Camera-type eye (tissue), 1 donor: Measurements from ENCODE around the gene EGFLAM. TPM values are rescaled to one million over a fixed set of nuclear protein-coding genes. Genes with fewer than 3 reads are reported as not detected.

Experiments
- total RNA-seq: library from RNA; depleted of rRNA; stranded (reverse); fragments of >200 nt; gene quantifications from one replicate; pipeline ENCODE4 v1.2.3, GENCODE V29; 2014

Gene EGFLAM
- 75.3 TPM for total RNA-seq

DNA sequence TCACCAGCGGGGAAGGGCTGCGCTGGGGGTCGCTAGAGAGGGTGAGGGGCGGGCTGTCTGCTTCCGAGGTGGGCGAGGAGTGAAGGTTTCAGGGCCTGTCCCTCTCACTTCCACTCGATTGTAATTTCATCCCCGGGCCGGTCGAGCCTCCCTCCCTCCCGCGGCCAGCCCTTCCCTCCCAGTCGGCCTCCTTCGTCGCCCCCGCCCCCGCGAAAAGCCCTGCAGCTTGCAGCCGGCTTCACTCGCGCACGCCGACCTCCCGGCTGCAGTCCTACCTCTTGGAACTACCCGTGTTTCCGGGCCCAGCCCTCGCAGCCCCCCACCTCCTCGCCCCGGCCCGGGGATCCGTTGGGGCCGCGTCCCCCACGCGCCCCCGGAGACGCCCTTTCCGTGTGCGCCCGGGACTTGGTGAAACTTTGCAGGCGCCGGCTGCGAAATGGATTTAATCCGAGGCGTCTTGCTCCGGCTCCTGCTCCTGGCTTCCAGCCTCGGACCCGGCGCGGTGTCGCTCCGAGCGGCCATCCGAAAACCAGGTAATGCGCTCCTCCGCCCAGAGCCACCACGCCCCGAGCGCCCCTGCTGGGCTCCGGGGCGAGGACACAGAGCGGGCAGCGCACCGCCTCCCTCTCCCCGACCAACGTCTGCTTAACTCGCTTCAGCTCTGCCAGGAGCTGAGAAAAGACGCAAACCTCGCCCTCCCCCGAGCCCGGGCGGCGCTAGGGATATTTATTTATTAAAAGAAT lies at the start of gene EGFLAM:
Gene EGFLAM, plus strand, starts transcription at position 241 of the 743 bp plus-strand sequence. Its CDS starts 196 bp downstream, at position 437.

